ENCODE measurements around the gene SPEM3.

The SPEM3 gene

DNA sequence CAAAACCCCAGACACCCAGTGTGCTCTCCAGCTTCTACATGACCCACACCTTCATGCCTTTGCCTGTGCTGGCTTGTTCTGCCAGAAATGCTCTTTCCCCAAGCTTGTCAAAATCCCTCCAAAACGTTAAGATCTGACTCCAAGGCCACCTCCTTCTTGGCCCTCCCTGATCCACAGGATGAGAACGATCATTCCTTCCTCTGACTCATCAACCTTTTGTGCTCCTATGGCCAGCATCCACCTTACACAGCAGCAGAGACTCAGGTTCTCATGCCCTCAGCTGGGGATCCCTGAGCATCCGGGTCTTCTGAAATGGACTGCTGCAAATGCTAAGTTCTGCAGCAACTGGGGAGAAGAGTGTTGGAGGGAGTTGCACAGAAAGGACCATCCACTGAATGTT, 47.8 kb downstream of the SPEM3 start:
- no peak overlapping the region for H4K8ac ChIP-seq (ENCODE audit: low read depth, low read length)
- DNase-seq: peak; percentile 37 to 63
- H2AFZ ChIP-seq (ENCODE audit: insufficient read depth, low read length, poor library complexity): no peak overlapping the region
- no peak overlapping the region for H4K91ac ChIP-seq (ENCODE audit: low read depth, low read length)
- H3K36me3 ChIP-seq (ENCODE audit: control insufficient read depth in 1 of 2, insufficient read depth in 2 of 2, low read length in 2 of 2): peaks cover 0 to 2% of the 10 kb centered on the region in 2 experiments
- peaks cover 33 to 40% of the 10 kb centered on the region in 2 experiments for H3K4me1 ChIP-seq (ENCODE audit: control insufficient read depth in 1 of 2, insufficient read depth in 2 of 2, low read length in 2 of 2)
- no peak overlapping the region for H4K12ac ChIP-seq (ENCODE audit: low read depth, low read length)
- no peak overlapping the region for H2BK5ac ChIP-seq (ENCODE audit: low read depth, low read length, poor library complexity)
- H3K9me3 ChIP-seq (ENCODE audit: insufficient read depth, low read depth, low read length): no peaks in the 10 kb centered on the region
- H3K18ac ChIP-seq (ENCODE audit: low read length): no peak overlapping the region
- H3K79me2 ChIP-seq (ENCODE audit: control insufficient read depth, insufficient read depth, low read length, poor library complexity): peaks cover 14% of the 10 kb centered on the region
- H3K9ac ChIP-seq (ENCODE audit: low read length): no peak overlapping the region
- H3K14ac ChIP-seq (ENCODE audit: low read length): no peak overlapping the region
- WGBS (ENCODE audit: extremely low coverage, insufficient coverage, insufficient read length): no CpG with 5 or more reads among the region's 3 CpGs
- peaks cover 19% of the 10 kb centered on the region for H3K79me1 ChIP-seq (ENCODE audit: low read length)
- no peak overlapping the region for H3K4me2 ChIP-seq (ENCODE audit: low read length)
- H3K4me3 ChIP-seq (ENCODE audit: low read depth, low read length): no peak overlapping the region
- H2BK12ac ChIP-seq (ENCODE audit: low read length): no peak overlapping the region
- H2BK120ac ChIP-seq (ENCODE audit: insufficient read depth, low read length, poor library complexity): no peak overlapping the region
- no peak overlapping the region for H2AK5ac ChIP-seq (ENCODE audit: low read length)
- no peak overlapping the region for H3K27ac ChIP-seq (ENCODE audit: low read depth, low read length)
- H3K4ac ChIP-seq (ENCODE audit: low read depth, low read length): no peak overlapping the region
- no peaks in the 10 kb centered on the region for H3K27me3 ChIP-seq (ENCODE audit: insufficient read depth, low read length)
- H3K23ac ChIP-seq (ENCODE audit: low read length): no peak overlapping the region

DNA sequence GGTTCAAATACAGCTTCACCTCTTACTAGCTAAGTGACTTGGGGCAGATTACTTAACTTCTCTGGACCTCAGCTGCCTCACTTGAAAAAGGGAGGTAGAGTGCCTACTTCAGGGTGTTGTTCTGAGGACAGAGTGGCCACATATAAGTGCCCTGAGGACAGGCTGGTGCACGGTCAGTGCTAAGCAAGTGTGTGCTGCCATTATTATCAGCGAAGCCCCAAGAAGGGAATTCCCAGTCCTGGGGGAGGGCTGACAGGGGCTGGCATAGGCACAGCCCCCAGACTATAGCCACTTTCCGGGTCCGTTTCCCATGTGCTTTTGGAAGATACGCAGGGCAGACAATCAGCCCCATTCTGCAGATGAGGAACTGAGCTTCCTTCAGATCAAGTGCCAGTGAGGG, 48.3 kb downstream of the SPEM3 start:
- Histone ChIP-seq H2BK5ac (ENCODE audit: low read depth, low read length, poor library complexity) (no peak overlapping the region), H3K9ac (ENCODE audit: low read length) (no peak overlapping the region), H2BK12ac (ENCODE audit: low read length) (no peak overlapping the region), H3K14ac (ENCODE audit: low read length) (no peak overlapping the region), H3K27ac (ENCODE audit: low read depth, low read length) (peak overlapping the region; percentile 13), H2BK120ac (ENCODE audit: insufficient read depth, low read length, poor library complexity) (no peak overlapping the region), H3K4me3 (ENCODE audit: low read depth, low read length) (no peak overlapping the region), H3K36me3 (ENCODE audit: control insufficient read depth in 1 of 2, insufficient read depth in 2 of 2, low read length in 2 of 2) (peaks cover 0 to 2% of the 10 kb centered on the region in 2 experiments), H4K91ac (ENCODE audit: low read depth, low read length) (no peak overlapping the region), H3K27me3 (ENCODE audit: insufficient read depth, low read length) (no peaks in the 10 kb centered on the region), H3K18ac (ENCODE audit: low read length) (peak overlapping the region; percentile 28), H4K8ac (ENCODE audit: low read depth, low read length) (no peak overlapping the region), H3K23ac (ENCODE audit: low read length) (no peak overlapping the region), H3K4me2 (ENCODE audit: low read length) (peak overlapping the region; percentile 64), H3K79me1 (ENCODE audit: low read length) (peaks cover 19% of the 10 kb centered on the region), H3K9me3 (ENCODE audit: insufficient read depth, low read depth, low read length) (no peaks in the 10 kb centered on the region), H3K4ac (ENCODE audit: low read depth, low read length) (no peak overlapping the region), H3K4me1 (ENCODE audit: control insufficient read depth in 1 of 2, insufficient read depth in 2 of 2, low read length in 2 of 2) (peaks cover 33 to 40% of the 10 kb centered on the region in 2 experiments), H2AK5ac (ENCODE audit: low read length) (no peak overlapping the region), H3K79me2 (ENCODE audit: control insufficient read depth, insufficient read depth, low read length, poor library complexity) (peaks cover 14% of the 10 kb centered on the region), H2AFZ (ENCODE audit: insufficient read depth, low read length, poor library complexity) (no peak overlapping the region), H4K12ac (ENCODE audit: low read depth, low read length) (no peak overlapping the region)
- DNase-seq: no peak
- WGBS (ENCODE audit: extremely low coverage, insufficient coverage, insufficient read length): no CpG with 5 or more reads among the region's 5 CpGs

DNA sequence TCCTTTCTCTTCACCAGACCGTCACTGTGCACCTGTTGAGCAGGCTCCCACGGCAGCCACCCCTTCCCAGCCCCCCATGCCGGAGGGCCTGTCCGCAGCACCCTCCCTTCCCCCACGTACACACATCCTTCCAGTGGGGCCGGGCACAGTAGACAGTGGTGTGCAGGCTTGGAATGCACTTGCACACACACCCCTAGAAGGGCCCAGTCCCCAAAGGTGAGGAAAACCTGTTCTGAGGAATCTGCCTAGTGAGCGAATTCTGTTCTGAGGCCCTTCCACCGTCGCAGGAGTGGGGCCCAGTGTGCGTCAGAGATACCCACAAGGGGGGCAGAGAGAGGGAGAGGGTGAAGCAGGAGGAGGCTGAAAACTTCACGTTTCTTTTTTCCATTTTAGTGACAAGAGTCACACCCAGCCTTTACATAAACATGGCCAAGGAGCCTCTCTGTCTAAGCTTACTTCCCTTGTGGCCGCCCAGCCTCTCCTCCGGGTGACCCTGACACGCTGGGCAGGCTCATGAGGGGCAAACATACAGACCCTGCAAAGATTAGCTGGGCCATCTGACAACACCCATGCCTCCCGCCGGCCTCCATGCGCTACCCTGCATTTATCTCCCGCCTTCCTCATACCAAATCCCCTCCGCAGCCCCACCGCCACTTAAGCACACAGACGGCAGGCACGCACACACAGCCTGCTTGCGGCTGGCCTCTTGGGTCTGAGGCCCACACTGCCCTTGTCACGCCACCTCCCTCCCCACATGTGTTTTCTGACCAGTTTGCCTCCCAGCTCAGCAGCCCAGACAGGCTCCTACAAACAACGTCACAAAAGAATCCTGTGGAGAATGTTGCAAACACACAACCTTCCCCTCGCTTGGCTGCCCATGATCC, 49.0 kb downstream of the SPEM3 start:
- Histone ChIP-seq H2BK12ac (ENCODE audit: low read length) (no peak overlapping the region), H4K91ac (ENCODE audit: low read depth, low read length) (peak overlapping the region; percentile 15), H4K8ac (ENCODE audit: low read depth, low read length) (no peak overlapping the region), H3K14ac (ENCODE audit: low read length) (peak overlapping the region; percentile 20), H3K4me1 (ENCODE audit: control insufficient read depth in 1 of 2, insufficient read depth in 2 of 2, low read length in 2 of 2) (peaks cover 33 to 40% of the 10 kb centered on the region in 2 experiments), H4K12ac (ENCODE audit: low read depth, low read length) (no peak overlapping the region), H3K4me2 (ENCODE audit: low read length) (peak overlapping the region; percentile 64), H2BK120ac (ENCODE audit: insufficient read depth, low read length, poor library complexity) (no peak overlapping the region), H2AFZ (ENCODE audit: insufficient read depth, low read length, poor library complexity) (no peak overlapping the region), H3K18ac (ENCODE audit: low read length) (peak overlapping the region; percentile 28), H3K23ac (ENCODE audit: low read length) (no peak overlapping the region), H3K79me2 (ENCODE audit: control insufficient read depth, insufficient read depth, low read length, poor library complexity) (peaks cover 14% of the 10 kb centered on the region), H3K27ac (ENCODE audit: low read depth, low read length) (peak overlapping the region; percentile 93), H3K4me3 (ENCODE audit: low read depth, low read length) (peak overlapping the region; percentile 5), H2AK5ac (ENCODE audit: low read length) (no peak overlapping the region), H3K9ac (ENCODE audit: low read length) (no peak overlapping the region), H3K79me1 (ENCODE audit: low read length) (peaks cover 19% of the 10 kb centered on the region), H3K9me3 (ENCODE audit: insufficient read depth, low read depth, low read length) (no peaks in the 10 kb centered on the region), H3K36me3 (ENCODE audit: control insufficient read depth in 1 of 2, insufficient read depth in 2 of 2, low read length in 2 of 2) (peaks cover 0 to 2% of the 10 kb centered on the region in 2 experiments), H3K27me3 (ENCODE audit: insufficient read depth, low read length) (no peaks in the 10 kb centered on the region), H3K4ac (ENCODE audit: low read depth, low read length) (peak overlapping the region; percentile 4), H2BK5ac (ENCODE audit: low read depth, low read length, poor library complexity) (no peak overlapping the region)
- peak; percentile 38 to 41 for DNase-seq
- WGBS (ENCODE audit: extremely low coverage, insufficient coverage, insufficient read length): no CpG with 5 or more reads among the region's 26 CpGs

DNA sequence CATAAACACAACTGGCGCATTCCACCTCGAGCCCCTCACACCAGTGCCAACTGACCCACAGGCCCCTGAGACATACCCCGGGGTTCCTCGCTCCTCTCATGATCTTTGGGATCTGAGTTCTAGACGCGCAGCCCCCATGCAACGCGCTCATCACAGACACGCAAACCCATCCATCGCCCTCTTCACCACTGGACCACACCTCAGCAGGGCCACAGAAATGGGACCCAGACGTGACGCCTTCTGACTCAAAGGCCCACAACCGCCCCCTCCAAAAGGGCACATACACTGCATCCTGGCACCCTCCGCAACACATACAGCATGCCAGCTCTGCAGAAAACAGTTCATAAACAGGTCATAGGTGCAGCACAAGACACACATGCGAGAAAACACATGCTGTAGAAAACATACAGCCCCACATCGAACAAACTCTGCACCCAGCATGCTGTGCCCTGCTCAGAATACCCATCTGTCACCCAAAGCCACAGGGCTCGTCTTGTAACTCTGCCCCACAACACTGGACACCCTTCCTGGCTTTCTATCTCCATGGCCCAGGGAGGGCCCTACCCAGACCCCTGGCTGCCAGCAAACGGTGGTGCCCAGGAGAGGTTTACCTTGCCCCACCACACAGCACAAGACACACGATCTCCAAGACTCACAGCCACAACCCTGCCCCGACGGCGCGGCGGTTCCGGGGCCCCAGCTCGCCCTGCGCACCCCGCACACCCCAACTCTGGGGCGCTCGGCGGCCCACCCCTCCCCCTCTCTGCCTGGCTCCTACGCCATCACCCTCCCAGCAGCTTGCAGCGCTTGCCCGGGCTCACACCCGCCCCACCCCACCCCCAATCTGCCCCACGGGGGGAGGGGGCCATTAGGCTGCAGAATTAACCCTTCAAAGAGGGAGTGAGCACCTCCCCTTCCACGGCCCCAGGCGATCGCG, 49.9 kb downstream of the SPEM3 start:
- peak overlapping the region; percentile 95 for H4K12ac ChIP-seq (ENCODE audit: low read depth, low read length)
- H3K27ac ChIP-seq (ENCODE audit: low read depth, low read length): peak overlapping the region; percentile 93
- peak overlapping the region; percentile 81 for H3K4ac ChIP-seq (ENCODE audit: low read depth, low read length)

More for the DNA sequence above, 49.9 kb downstream of the SPEM3 start:
- Histone ChIP-seq H3K18ac (ENCODE audit: low read length) (peak overlapping the region; percentile 90), H4K8ac (ENCODE audit: low read depth, low read length) (peak overlapping the region; percentile 93), H3K14ac (ENCODE audit: low read length) (peak overlapping the region; percentile 96), H3K23ac (ENCODE audit: low read length) (no peak overlapping the region), H2BK5ac (ENCODE audit: low read depth, low read length, poor library complexity) (peak overlapping the region; percentile 89), H2AK5ac (ENCODE audit: low read length) (peak overlapping the region; percentile 77), H3K4me2 (ENCODE audit: low read length) (peak overlapping the region; percentile 64), H2BK12ac (ENCODE audit: low read length) (no peak overlapping the region), H2AFZ (ENCODE audit: insufficient read depth, low read length, poor library complexity) (peak overlapping the region; percentile 64), H3K79me2 (ENCODE audit: control insufficient read depth, insufficient read depth, low read length, poor library complexity) (peaks cover 21% of the 10 kb centered on the region), H2BK120ac (ENCODE audit: insufficient read depth, low read length, poor library complexity) (peak overlapping the region; percentile 86), H3K9me3 (ENCODE audit: insufficient read depth, low read depth, low read length) (no peaks in the 10 kb centered on the region), H3K36me3 (ENCODE audit: control insufficient read depth in 1 of 2, insufficient read depth in 2 of 2, low read length in 2 of 2) (peaks cover 0 to 2% of the 10 kb centered on the region in 2 experiments), H3K4me1 (ENCODE audit: control insufficient read depth in 1 of 2, insufficient read depth in 2 of 2, low read length in 2 of 2) (peaks cover 39 to 47% of the 10 kb centered on the region in 2 experiments), H4K91ac (ENCODE audit: low read depth, low read length) (peak overlapping the region; percentile 99), H3K27me3 (ENCODE audit: insufficient read depth, low read length) (no peaks in the 10 kb centered on the region), H3K4me3 (ENCODE audit: low read depth, low read length) (peak overlapping the region; percentile 89), H3K9ac (ENCODE audit: low read length) (peak overlapping the region; percentile 85), H3K79me1 (ENCODE audit: low read length) (peaks cover 26% of the 10 kb centered on the region)
- DNase-seq: no peak
- no CpG with 5 or more reads among the region's 40 CpGs for whole genome bisulfite sequencing (ENCODE audit: extremely low coverage, insufficient coverage, insufficient read length)
